ENCODE data around the gene BSND.

BSND gene

DNA sequence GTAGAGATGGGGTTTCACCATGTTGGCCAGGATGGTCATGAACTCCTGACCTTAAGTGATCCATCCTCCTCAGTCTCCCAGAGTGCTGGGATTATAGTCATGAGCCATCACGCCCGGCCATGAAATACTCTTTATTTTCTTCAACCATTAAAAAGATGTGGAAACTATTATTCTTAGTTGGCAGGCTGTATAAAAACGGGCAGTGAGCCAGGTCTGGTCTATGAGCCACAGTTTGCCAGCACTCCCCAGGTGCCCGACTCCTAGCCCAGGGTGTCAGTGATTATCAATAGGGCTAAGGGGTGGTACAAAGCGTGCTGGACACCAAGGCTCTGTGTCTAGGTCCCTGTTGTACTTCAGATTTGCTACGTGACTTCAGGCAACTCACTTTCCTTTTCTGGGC is 22.0 kb upstream of the BSND start:
- DNase-seq (ENCODE audit: low read depth) = no peak

GRCh38 chr1:54977533-54978297 is 21.0 kb upstream of the BSND start:
- no peak for DNase-seq (ENCODE audit: low read depth)

- DNase-seq (ENCODE audit: low read depth) = no peak
These were observed 20.0 kb upstream of the BSND start for GRCh38 chr1:54978528-54979326.

GRCh38 chr1:54979327-54979891 is 19.3 kb upstream of the BSND start:
- no peak for DNase-seq (ENCODE audit: low read depth)

DNA sequence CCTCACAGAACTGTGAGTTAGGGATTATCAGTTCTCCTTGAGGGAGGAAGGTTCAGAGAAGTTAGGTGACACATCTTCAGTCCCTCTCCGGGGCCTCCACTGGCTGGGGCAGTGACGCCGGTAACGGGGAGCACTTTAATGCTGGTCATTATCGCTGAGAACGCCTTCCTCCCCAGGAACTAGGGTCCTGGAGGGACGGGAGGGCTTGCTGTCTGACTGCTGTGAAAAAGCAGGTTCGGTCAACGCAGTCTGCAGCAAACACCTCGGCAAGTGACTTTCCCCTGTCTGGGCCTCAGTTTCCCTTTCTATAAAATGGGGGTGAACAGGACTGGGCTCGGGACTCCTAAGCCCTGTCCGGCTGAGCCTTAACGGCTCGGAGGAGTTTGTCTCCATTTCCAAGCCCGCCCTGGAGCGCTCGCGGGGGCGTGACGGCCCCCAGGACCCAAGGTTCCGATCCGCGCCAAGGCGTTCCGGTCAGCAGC is 18.6 kb upstream of the BSND start:
- DNase-seq (ENCODE audit: low read depth) = no peak

GRCh38 chr1:54980528-54981241 is 18.0 kb upstream of the BSND start, which contains the start of gene TMEM61:
TMEM61 (plus strand) TSS chr1:54980628; CDS start chr1:54981066, 438 bp downstream.
- DNase-seq (ENCODE audit: low read depth) = no peak

- no peak for DNase-seq (ENCODE audit: low read depth)
These were observed 17.3 kb upstream of the BSND start for GRCh38 chr1:54981466-54981865.

- no peak for DNase-seq (ENCODE audit: low read depth)
These were observed 16.0 kb upstream of the BSND start for GRCh38 chr1:54982739-54983138.

- no peak for DNase-seq (ENCODE audit: low read depth)
These were observed 14.4 kb upstream of the BSND start for GRCh38 chr1:54984131-54984842.

DNA sequence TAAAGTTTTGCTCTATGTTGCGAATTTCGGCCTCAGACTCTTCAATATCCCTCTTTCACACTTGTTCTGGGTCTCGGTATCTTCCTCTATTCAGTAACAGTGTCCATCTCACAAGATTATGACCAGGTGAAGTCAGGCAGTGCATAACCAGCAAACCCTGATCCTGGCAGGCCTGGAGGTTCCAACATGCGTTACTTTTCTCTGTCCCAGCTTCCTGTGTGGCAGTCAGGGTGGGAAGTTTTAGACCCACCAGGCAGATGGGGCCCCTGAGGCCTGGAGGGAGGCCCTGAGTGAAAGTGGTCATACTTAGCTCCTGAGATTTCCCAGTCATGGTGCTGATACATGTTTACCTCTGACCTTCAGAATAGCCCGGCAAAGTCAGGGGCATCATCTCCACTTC is 13.2 kb upstream of the BSND start:
- no peak for DNase-seq (ENCODE audit: low read depth)

DNA sequence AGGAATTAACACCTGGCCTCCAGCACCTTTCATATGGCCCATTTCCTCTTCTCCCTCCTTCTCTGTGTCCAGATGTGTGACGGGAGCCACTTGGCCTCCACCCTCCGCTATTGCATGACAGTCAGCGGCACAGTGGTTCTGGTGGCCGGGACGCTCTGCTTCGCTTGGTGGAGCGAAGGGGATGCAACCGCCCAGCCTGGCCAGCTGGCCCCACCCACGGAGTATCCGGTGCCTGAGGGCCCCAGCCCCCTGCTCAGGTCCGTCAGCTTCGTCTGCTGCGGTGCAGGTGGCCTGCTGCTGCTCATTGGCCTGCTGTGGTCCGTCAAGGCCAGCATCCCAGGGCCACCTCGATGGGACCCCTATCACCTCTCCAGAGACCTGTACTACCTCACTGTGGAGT is 12.7 kb upstream of the BSND start:
- no peak for DNase-seq (ENCODE audit: low read depth)

GRCh38 chr1:54986533-54986932 is 12.2 kb upstream of the BSND start:
- no peak for DNase-seq (ENCODE audit: low read depth)

GRCh38 chr1:54987427-54987826 is 11.3 kb upstream of the BSND start:
- no peak for DNase-seq (ENCODE audit: low read depth)

- no peak for DNase-seq (ENCODE audit: low read depth)
These were observed 10.6 kb upstream of the BSND start for GRCh38 chr1:54987919-54988705.

- no peak for DNase-seq (ENCODE audit: low read depth)
These were observed 9.8 kb upstream of the BSND start for GRCh38 chr1:54988975-54989374.

- no peak for DNase-seq (ENCODE audit: low read depth)
These were observed 9.3 kb upstream of the BSND start for GRCh38 chr1:54989473-54989872.

DNA sequence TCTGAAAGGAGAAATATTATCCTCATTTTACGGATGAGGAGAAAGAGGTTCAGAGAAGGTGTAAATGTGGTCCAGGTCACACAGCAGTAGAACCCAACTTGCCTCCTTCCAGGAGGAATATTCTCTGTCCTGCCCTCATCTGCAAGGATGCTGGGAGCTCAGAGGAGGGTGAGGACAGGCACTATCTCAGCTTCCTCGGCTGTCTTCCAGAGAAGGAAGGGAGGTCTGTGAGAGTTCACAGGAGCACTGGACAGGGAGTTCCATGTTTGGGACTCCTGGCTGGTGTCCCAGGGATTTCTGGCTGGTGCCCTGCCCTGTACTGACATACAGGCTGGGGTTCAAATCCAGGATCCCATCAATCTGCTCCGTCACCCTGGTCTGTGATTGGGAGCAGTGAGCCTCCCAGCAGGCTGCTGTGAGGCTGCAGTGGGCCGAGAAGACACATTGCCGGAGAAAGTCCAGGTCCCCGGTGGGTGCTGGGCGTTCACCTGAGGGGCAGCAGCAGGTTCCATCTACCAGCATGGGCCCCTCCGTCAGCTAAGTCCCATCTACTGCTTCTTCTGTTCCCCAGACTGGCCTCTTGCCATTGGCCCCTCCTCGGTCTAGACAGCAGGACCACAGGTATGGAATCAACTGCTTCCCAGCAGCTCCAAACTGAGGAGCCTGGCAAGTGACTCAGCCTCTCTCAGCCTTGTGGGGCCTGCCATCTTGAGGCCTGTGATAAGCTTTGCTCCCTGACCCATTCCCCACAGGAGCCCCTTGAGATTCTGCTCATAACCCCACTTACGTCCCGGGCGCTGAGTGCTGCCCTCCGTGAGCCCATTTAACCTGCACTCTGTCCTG is 8.5 kb upstream of the BSND start:
- no peak for DNase-seq (ENCODE audit: low read depth)

DNA sequence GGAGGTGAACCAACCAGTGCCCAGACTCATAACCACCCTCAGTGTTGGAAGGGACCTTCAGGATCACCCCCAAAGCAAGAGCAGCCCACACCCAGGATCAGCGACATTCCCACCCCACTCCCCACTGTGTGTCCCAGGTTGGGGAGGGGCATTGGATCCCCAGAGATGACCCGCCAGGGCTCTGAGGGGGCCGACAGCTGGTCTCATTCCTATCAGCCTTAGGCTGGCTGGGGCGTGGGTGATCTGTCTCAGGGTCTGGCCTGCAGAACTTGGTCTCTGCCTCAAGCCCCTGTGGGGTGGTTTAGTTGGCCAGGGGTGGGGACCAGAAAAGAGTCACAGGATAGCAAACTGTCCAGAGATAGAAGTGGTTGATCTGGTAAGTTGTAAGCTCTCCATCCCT is 7.8 kb upstream of the BSND start:
- DNase-seq (ENCODE audit: low read depth) = no peak

GRCh38 chr1:54991939-54992338 is 6.8 kb upstream of the BSND start:
- DNase-seq (ENCODE audit: low read depth) = no peak

GRCh38 chr1:54993140-54993539 is 5.6 kb upstream of the BSND start:
- DNase-seq (ENCODE audit: low read depth) = no peak
